ENCODE measurements around the gene CDIPT.

GRCh38 chr16:29811896-29812665, 50.9 kb downstream of the CDIPT start, which contains the start of gene PRRT2:
- TF ChIP-seq, protein P1, sequence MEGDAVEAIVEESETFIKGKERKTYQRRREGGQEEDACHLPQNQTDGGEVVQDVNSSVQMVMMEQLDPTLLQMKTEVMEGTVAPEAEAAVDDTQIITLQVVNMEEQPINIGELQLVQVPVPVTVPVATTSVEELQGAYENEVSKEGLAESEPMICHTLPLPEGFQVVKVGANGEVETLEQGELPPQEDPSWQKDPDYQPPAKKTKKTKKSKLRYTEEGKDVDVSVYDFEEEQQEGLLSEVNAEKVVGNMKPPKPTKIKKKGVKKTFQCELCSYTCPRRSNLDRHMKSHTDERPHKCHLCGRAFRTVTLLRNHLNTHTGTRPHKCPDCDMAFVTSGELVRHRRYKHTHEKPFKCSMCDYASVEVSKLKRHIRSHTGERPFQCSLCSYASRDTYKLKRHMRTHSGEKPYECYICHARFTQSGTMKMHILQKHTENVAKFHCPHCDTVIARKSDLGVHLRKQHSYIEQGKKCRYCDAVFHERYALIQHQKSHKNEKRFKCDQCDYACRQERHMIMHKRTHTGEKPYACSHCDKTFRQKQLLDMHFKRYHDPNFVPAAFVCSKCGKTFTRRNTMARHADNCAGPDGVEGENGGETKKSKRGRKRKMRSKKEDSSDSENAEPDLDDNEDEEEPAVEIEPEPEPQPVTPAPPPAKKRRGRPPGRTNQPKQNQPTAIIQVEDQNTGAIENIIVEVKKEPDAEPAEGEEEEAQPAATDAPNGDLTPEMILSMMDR (conservative IDR thresholded peaks at IDR 0.05; ENCODE audit: low read length): no peak
- TF ChIP-seq EZH2phosphoT487 (IDR thresholded peaks at IDR 0.05; ENCODE audit: borderline replicate concordance): no peak
